Measurements from ENCODE around the gene HOXD10.

HOXD10 gene

DNA sequence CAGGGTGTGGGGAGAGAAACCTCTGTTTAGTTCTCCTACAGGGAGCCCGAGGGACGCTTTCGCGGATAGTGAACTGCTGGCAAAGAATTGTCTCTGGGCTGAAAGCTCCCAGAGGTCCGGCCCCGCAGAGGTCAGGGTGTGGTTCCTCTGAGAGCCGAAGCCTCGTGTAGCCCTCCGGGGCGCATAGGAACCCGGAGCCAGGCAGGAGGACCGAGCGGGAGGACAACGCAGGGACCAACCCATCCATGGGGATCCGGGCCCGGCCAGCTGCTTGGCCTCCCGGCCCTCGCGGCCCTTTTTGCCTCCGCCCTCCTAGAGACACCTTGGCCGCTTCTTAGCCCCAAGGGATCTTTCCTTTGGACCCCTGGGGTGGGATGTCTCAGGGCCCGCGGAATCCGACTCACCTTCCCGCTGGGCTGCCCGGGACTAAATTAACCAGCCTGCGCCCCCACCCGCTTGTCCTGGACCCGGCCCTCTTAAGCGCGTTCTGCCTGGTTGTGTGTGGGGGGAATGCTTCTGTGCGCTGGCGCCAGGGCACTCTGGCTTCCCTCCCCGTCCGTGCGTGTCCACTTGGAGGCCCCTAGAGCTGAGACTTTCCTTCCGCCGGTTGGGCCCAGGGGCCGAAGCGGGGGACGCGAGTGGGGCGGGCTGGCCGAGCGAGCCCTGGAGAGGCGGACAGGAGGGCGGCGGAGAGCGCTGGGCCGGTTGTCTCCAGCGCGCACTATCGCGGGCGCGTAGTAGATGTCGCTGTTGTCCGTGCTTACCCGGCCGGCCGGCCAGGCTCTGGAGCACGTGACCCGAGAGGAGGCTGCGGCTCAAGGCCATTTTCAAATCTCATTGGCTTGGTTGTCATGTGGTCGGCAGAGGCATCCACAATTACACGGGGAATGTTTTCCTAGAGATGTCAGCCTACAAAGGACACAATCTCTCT is at the start of gene HOXD10:
Gene HOXD10 (plus strand): TSS at position 896 of the 931 bp plus-strand sequence. CDS start 56 bp downstream, outside the sequence.
- DNase-seq, result no peak

DNA sequence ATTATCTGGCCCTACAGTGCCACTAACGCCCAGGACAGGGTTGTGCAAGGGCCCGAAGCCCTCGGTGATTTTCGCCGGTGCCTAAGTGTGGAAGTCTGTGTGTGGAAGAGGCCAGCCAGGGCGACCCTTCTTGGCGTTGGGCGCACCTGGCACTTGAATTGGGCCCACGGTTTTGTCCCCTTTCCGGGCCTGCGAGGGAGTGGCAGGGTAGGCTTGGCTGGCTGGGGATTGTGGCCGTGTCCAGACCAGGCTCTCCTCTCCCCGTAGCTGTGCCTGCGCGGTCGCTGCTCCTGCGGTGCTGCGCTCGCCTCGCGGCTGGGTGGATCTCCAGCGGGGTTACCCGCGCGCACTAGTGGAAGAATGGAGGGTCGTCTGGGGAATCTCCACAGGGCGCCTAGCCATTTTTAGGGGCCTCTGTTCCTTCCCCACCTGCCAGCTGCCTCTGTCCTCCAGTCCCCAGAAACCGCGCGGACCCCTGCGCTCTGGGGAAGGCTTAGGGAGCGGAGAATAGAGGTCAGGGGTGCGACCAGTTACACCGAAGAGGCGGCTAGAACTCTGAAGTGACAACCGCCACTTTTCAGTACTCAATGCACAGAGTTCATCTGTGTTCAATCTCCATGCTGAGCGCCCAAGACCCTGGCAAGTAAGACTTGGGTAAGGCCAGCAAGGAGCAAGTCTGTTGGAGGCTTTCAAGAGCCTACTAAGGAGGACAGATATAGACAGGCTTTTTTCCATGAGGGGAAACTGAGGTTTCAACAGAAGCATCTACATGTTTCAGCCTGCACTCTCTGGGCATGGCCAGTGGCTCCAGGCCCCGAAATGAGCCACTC is 48.8 kb upstream of the HOXD10 start:
- DNase-seq, result no peak

DNA sequence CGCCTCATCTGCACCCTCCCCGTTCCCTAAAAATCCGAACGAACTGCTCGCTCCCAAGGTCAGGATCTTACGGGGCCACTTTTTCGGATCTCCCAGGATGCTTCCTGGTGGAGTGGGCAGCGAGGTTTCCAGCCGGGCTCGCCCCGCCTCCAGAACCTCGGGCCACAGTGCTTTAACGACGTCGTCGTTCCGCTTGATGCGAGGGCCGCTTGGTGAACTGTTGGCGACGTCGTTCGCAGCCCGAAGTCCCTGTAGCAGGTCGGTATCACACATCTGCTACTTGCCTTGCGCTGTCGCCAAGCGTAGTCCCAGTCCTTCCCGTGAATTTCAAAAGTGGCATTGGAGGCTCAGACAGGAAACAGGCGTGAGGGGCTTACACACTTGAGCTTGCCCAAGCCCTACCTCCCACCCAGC is 48.2 kb upstream of the HOXD10 start:
- DNase-seq, result no peak

DNA sequence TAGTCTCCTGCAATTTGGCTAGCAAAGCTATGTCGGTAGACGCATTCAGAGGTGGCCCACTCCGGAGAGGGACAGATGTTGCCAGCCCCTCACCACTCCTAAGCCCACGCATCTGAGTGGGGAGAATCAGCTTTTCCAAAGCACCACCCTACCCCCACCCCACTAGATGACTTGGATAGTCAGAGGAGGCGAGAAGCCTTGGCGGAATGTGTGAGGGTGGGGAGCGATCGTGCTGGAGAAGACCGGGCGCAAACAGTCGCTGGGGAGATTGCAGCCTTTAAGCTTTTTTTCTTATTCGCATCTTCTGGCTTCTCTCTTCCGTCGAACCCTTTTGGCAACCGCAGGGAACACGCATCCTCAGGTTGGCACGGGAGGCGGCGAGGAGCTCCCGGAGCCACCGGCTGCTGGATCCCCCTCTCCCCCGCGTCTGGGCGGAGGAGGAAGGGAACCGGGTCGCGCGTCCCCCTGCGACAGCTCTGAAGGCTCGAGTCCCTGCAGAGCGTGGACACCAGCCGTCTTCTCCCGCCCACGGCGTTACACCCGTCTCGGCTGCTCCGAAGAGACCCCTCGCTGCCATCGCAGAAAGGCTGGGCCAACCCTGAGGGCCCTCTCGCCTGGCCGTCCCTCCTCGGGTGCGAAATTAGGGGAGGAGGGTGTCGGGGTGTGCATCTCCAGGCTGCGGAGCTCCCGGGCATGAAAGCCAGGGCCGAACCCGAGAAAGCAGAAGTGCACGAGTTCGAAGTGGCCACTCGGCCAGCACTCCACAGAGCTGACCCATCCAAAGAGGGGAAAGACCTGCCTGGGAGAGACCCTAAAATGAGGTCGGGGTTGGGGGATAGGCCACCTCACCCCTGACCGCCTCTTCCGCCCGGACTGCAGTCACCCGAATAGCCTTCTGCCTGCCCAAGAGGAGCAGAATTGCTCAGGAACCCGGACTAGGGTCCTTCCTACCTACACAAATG is 45.0 kb upstream of the HOXD10 start:
- DNase-seq, result no peak

DNA sequence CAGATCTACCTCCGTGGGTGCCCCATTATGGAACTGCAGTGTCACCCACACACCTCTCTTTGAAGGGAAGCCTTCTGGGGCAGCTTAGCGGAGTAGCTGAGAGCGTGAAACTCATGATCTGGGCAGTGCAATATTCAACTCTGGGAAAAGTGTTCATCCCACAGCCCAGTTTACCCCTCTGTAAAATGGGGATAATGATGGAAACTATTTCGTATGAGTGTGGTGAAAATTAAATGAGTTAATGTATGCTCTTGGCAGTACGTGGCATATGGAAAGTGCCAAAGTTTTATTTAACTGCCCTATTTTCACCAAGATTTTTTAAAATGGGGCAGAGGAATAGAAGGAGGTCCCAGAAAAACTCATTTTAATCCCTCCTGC is 44.3 kb upstream of the HOXD10 start:
- DNase-seq, result no peak

DNA sequence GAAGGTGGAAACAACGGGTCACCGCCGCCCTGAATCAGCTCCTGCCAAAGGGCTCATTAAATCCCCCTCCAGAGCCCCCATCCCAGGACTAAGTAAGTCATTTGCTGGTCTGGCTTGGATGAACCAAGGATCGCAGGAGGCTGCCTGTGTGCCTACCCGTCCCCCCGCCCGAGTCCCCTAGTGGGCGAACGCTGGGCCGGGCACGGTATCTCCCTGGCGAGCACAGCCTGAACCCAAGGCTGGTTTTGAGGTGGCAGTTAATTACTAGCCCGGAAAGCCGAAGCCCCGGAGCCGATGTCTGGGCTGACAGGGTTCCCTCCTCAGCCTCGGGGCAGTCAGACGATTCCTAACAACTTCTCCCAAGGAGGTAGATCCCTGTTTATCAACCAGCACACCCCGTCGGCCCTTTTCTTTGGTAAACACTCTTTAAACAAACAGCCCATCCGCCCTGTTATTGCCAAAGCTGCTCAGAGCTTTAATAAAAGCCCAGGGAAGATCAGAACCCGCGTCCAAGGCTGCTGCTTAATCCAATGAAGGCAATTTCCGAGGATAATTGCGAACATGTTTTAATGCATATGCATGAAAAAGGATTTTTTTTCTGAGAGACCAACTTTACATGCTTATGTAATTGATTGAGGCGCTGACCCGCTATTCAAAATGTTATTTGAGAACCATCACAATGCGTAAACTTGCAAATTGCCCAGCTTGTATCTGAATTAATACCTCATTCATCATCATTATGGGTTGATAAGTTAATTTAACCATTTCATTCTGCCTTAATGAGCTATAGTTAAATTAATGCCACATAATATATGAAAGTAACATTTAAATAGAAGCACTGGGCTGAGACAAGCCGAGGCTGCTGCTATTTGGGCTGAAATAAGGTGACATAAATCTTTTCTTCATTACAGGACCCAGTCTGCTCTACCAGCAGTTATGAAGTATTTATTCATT is 43.4 kb upstream of the HOXD10 start:
- DNase-seq, result no peak

DNA sequence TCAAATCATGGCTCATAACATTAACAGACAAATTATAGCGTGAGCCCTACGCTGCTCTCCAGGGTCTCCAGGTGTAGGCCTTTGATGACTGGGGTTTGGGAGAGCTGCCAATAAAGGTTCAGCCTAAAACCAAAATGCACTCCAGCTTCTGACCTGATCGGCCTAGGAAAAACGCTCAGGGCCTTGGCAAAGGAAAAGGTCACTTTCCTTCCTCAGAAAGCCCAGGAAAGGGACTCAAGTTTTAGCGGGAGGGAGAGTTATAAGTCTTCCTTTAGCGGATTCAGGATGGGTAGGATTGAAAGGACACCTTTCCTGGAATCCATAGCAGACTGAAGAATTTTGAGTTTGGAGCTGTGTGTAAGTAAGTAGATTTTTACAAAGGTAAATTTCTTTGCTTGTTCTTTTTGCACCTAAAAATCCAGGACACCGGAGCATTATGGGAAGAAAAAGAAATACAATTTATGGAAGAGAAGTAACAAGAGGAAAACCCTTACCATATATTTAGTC is 41.6 kb upstream of the HOXD10 start:
- no peak for DNase-seq

DNA sequence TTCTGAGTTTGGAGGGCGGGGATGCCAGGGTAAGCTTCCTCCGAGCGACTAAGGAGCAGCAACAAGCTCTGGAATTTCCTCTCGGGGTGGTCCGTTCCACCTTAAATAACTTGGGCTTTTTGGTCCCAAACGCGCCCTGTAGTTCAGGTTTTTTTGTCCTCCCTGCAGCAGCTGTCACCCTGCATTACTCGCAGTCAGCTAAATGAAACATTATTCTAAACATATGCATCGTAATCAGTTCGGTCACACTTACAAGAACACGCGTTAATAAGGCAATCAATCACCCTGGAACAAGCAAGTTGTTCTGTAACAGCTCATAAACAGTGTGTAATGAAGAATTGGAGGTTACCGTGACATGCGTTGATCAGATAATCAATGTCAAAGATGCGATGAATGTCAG is 41.1 kb upstream of the HOXD10 start:
- no peak for DNase-seq

DNA sequence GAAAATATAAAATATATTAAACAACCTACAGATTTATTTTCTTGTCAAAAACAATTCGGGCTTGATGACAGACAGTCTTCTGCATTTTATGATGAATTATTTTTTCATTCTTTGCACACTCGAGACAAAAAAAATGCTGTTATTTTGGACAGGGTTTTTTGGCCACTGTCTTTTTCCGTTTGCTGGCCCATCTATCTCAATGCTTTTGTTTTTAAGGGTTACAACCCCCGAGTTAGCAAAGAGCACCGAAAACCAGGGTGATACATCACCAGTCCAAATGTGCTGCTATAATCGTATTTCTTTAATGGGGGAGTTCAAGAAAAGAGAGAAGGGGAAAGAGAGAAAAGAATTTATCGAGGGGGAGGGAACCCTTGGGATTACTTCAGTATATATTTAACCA is 40.5 kb upstream of the HOXD10 start:
- no peak for DNase-seq

DNA sequence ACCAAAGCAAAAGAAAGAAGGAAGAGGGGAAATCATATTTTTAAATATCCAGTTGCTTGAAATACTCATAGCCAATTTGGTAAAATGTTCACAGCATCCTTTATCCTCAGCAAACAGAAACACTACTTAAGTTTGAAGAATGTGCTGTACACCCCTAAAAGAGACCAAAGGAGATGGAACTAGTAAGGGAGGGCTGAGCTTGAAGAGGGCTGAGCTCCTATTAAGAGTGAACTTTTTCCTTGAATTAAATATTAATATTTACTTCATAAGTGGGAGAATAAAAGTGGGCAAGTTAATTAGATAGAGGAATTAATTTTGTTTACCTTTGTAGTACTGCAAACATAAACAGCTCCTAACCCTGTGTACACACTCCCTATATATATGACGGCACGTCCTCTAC is 39.8 kb upstream of the HOXD10 start:
- DNase-seq, result no peak

DNA sequence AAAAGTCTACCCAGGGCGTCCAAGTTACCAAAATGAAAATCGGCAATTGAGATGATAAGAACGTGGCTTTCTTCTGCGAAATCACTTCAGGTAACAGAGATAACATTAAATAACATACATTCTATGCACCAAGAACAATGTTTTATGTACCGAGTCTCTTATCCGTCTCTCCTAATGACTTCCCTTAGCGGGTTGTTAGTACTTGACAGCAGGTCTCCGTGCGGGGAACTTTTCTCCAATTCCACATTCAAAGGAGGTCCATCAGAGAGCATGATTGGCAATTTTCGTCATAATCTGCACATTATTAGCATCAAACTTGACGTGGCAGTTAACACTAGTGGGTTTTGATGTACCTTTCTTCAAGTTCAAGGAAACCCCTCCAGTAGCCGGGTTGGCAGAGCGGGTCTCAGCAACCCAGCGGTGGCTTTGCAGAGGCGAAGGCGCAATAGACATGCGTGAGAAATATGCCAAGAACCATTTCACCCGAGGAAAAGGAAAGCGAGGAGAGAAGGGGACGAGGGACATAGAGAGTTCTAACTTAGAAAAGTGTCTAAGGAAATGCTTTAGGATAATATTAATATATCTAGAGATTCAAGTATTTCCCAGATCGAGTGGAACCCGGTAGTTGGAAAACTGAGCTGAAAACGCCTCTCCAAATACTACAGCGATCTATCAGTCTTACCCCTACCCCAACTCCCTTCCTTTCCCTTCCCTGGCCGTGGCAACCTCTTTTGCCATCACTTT is 37.9 kb upstream of the HOXD10 start:
- DNase-seq, result no peak

DNA sequence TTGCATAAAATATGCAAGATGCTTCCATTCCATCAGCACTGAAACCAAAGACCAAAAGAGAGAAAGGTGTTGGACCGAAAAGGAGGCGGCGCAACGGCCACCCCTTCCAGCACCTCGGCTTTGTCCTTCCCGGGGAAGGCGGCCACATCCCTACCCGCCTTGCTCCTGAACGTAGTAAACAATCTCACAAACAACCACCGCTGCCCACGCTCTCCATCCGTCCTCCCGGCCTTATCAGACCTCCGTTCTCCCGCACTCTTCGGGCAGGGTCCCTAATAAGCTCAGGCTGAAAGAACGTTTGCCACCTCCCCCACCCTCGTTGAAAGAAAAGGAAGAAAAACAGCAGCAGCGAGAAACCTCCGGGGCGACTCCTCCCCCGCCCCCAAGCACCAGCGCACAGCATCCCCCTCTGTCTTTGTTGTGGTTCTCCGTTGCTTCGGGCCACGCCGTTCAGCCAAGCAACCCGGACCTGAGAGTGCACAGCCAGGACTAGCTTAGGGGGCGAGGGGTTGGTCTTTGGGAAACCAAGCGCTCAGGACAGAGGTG is 37.2 kb upstream of the HOXD10 start:
- DNase-seq, result no peak

DNA sequence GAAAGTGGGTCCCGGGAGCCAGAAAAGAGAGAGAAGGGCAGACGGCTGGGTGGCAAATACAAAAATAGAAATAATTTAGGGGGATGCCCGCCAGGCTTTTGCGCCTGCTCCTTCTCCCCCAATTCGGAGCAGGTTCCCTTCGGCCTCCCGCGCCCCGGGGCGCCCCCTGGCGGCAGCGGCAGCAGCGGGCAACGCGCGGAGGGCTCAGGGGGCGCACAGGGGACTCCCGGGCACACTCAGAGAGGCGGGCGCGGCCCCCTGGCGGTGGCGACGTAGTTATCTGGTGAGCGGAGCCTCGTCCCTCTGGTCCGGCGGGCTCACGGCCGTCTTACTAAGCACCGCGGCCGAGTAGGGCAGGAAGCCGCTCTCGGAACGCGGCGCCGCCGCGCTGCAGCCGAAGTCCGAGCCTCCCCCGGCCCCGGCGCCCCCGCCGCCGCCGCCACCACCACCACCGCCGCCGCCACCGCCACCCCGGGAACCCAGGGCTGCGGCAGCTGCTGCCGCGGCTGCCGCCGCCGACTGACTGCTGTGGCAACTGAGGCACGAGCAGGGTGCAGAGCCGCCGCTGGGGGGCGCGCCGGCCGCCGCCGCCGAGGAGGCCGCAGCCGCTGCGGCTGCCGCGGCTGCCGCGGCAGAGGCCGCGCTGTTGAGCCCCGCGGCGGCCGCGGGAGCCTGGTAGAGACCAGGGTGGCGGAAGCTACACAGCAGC is 36.6 kb upstream of the HOXD10 start:
- peak; percentile 19 for DNase-seq

DNA sequence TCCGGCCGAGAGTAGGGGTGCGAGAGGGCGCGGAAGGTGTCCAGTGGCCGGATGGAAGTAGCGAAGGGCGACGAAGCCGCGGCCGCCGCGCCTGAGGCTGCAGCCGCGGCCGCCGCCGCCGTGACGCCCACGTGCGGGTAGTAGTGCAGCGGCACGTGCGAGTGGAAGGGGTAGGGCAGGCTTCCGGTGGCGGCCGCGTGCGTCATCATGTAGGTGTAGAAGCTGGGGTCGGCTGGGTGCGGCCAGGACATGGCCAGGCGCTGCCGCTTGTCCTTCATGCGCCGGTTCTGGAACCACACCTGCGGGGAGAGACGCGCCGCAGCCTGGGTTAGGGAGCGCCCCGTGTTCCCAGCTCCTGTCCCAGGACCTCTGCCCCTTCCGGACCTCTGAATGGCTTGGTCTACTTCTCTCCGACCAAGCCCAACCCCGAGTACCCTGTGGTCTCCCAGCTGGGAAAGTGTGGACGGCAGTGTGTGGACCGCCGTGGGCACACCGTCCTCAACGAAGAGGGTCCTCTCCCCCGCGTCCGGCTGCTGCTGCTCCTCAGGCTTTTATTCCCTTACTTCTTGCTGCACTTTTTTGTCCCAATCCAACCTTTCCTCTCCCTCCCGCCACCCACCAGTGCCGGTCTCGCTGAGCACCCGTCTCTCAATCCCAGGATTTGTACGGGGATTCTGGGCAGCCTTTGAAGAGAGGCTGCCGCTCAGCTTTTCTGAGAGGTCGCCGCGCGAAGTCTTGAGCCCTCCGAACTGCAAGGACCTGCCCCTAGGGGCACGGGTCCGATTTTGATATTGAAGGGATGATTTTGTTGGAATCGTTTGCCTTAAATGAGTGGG is 35.8 kb upstream of the HOXD10 start:
- no peak for DNase-seq

DNA sequence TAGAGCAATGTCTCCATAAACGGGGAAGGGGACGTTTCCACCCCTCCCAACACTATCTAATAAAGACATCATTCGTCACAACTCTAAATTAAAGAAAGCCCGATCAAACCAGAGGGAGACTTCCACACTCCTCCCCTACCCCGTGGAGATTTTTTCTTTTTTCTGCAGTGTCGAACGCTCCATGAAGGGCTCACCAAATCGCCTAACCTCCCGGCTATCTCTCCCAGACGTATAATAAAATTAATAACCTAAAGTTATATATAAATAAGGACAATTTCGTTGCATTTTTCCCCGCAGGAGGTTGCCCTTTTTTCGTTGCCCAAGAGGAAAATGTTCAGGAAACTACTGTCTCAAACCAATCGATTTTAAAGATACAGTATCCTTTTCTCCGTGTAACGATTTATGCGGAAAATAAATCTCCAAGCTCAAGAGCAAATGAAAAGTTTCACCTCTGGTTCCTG is 35.2 kb upstream of the HOXD10 start:
- DNase-seq, result no peak

DNA sequence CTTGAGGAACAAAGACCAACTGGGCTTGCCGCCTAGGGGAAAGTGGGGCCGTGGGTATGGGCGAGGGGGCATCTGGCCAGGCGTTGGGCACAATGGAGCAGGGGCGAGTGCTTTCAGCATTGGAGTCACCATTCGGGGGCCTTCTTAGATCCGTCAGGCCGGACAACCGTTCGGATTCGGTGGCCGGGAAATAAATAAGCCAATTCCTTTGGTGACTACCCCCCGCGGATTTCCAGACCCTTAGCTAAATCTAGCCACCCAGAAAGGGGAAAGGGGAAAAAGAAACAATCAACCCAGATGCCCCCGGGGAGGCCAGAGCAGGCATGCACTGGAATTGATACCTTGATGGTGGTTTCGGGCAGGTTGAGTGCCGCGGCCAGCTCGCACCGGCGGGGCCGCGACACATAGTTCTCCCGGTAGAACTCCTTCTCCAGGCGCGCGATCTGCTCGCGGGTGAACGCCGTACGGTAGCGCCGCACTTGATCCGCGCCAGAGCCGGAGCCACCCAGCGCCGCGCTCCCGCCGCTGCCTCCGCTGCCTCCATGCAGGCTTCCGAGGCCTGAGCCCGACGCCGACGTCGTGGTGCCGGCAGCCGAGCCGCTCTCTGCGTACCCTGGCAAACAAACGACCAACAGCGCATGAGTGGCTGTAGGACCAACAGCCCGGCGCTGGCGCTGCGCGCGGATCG is 34.6 kb upstream of the HOXD10 start:
- DNase-seq, result no peak

DNA sequence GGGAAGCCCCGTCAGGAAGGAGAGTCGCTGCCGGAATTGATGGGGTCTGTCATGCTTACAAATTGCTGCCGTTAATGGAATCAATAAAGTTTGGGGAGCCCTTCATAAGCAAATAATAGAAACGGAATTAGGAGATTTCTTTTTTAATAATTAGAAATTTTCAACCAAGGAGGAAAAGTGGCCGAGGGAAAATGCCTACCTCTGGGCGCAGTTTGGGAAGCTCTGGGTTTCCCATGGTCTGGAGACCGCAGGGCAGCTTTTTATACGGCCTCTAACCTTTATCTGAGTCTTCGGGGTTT is 34.1 kb upstream of the HOXD10 start:
- DNase-seq, result no peak
